ENCODE data around the gene MOB2. TPM values are rescaled to one million over a fixed set of nuclear protein-coding genes. Genes with fewer than 3 reads are reported as not detected.
"Not testable (repeated sequence)": the region's sequence is repeated elsewhere in the genome, so short reads cannot be mapped to it uniquely, and the experiment has no call there.

MOB2 gene
- total and polyA plus RNA-seq, 5 experiments from 2014 or later: 29.1 to 84.3 (median 47.9) TPM

- DNase-seq: peak; percentile 50 to 80 (median 73)
- Mint-ChIP-seq H3K36me3 (peaks cover 0 to 3% (median 0%) of the 10 kb centered on the region in 3 donors), H3K4me3 (peak overlapping the region in 5 of 10 donors; percentile 18 to 66 (median 49)), H3K27ac (peak overlapping the region in 4 of 10 donors; percentile 29 to 82 (median 51)), H3K9me3 (no peaks in the 10 kb centered on the region), H3K27me3 (no peaks in the 10 kb centered on the region), H3K4me1 (peaks cover 34 to 84% (median 74%) of the 10 kb centered on the region in 4 donors)
- POLR2A ChIA-PET: interaction anchor here (0.5 to 1.3 kb wide), 2 partner anchors 22 to 60 kb away, joined by 3 to 4 read pairs; no protein-coding TSS in a partner anchor
- peak; percentile 76 to 90 for ATAC-seq
Measured at GRCh38 chr11:1515082-1516060, 28.8 kb upstream of the MOB2 start.

DNA sequence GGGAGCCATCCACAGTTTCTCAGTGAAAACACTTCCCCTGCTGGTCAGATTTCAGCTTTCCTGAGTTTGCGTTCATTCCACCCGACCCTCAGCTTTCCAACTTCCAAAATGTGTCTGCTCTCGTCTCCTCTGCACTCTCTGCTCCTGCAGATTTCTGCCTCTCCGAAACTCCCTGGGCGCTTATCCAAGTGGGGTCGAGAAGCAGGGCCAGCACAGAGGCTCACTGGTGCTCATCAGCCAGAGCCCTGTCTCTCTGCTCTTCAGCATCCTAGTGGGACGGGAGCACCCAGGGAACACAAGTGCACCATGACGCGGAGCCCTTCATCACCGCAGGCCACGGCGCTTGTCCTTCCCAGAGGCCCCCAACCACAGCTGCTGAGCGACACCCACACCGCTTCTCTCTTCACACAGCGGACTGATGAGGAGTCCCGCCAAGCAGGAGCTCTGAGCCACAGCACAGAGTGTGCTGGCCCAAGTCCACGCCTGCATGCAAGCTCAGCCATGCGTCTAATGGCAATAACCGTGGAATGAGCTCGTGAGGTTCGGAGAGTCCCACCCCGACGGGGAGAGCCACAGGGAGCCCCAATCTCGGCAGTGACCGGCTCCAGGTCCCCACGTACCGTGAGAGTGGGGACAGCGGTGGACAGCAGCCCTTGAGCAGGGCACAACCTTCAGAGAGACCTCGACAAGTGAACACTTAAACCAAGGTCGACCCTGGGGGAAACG lies 27.9 kb upstream of the MOB2 start:
- ATAC-seq (no peak), DNase-seq (no peak)
- Mint-ChIP-seq H3K36me3 (peaks cover 0 to 3% (median 0%) of the 10 kb centered on the region in 3 donors), H3K27me3 (no peaks in the 10 kb centered on the region), H3K4me3 (peak overlapping the region in 3 of 10 donors; percentile 26 to 59 (median 51)), H3K9me3 (no peaks in the 10 kb centered on the region), H3K4me1 (peaks cover 34 to 84% (median 71%) of the 10 kb centered on the region in 4 donors), H3K27ac (peak overlapping the region in 6 of 10 donors; percentile 9 to 88 (median 70))
- POLR2A ChIA-PET: interaction anchor here (0.9 to 1.3 kb wide), 2 partner anchors 9 to 61 kb away, joined by 3 read pairs; no protein-coding TSS in a partner anchor

GRCh38 chr11:1513326-1514296 lies 27.0 kb upstream of the MOB2 start:
- Mint-ChIP-seq H3K36me3 (peaks cover 0 to 3% (median 0%) of the 10 kb centered on the region in 3 donors), H3K9me3 (no peaks in the 10 kb centered on the region), H3K27me3 (no peaks in the 10 kb centered on the region), H3K4me3 (peak overlapping the region in 1 of 10 donors; percentile 59), H3K27ac (peak overlapping the region in 7 of 10 donors; percentile 62 to 82 (median 74)), H3K4me1 (peaks cover 38 to 84% (median 71%) of the 10 kb centered on the region in 4 donors)
- ATAC-seq: peak in 1 of 2 donors; percentile 61
- DNase-seq: no peak
- POLR2A ChIA-PET: interaction anchor here (0.6 to 0.9 kb wide), 2 partner anchors 9 to 23 kb away, joined by 3 read pairs; no protein-coding TSS in a partner anchor

GRCh38 chr11:1512531-1513258 lies 26.1 kb upstream of the MOB2 start:
- H3K36me3 Mint-ChIP-seq, ATAC-seq, H3K4me3 Mint-ChIP-seq, H3K9me3 Mint-ChIP-seq, POLR2A ChIA-PET, H3K27me3 Mint-ChIP-seq: not testable (repeated sequence)
- Mint-ChIP-seq H3K4me1 (peaks cover 35 to 85% (median 72%) of the 10 kb centered on the region in 4 donors), H3K27ac (peak overlapping the region in 4 of 10 donors; percentile 47 to 82 (median 74))
- DNase-seq: peak in 1 of 10 donors; percentile 15

- H3K9me3 Mint-ChIP-seq: no peaks in the 10 kb centered on the region
- peaks cover 32 to 81% (median 71%) of the 10 kb centered on the region in 4 donors for H3K4me1 Mint-ChIP-seq
- peak overlapping the region in 1 of 10 donors; percentile 62 for H3K4me3 Mint-ChIP-seq
- DNase-seq (no peak), ATAC-seq (no peak)
- H3K27ac Mint-ChIP-seq: peak overlapping the region in 1 of 10 donors; percentile 69
- peaks cover 0 to 3% (median 0%) of the 10 kb centered on the region in 3 donors for H3K36me3 Mint-ChIP-seq
- POLR2A ChIA-PET: no interaction called here
- no peaks in the 10 kb centered on the region for H3K27me3 Mint-ChIP-seq
Measured at GRCh38 chr11:1511937-1512496, 25.4 kb upstream of the MOB2 start.

DNA sequence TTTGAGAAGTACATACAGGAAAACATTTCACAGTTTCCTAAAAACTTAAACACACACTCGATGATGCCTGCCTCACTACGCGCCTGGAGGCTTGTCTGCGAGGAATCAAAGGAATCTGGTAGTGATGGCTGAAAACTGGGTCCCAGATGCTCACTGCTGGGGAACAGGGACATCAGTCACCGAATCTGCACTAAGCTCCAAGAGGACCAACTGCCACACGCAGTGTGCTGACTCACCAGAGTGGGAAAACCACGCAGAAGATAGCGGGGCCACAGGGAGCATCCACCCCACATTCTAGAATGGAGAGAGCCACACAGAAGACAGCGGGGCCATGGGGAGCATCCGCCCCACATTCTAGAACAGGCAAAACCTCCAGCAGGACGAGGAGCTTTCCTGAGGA lies 24.3 kb upstream of the MOB2 start:
- ATAC-seq: no peak
- Mint-ChIP-seq H3K4me3 (no peak overlapping the region), H3K36me3 (peaks cover 0 to 3% (median 0%) of the 10 kb centered on the region in 3 donors), H3K4me1 (peaks cover 25 to 79% (median 70%) of the 10 kb centered on the region in 4 donors), H3K27me3 (no peaks in the 10 kb centered on the region), H3K27ac (peak overlapping the region in 2 of 10 donors; percentile 34 to 52), H3K9me3 (no peaks in the 10 kb centered on the region)
- no peak for DNase-seq
- POLR2A ChIA-PET: no interaction called here

- POLR2A ChIA-PET, DNase-seq, ATAC-seq: not testable (repeated sequence)
Measured at GRCh38 chr11:1510351-1510750, 23.8 kb upstream of the MOB2 start.

GRCh38 chr11:1509626-1510255 lies 23.2 kb upstream of the MOB2 start:
- Mint-ChIP-seq H3K27ac (peak overlapping the region in 3 of 10 donors; percentile 53 to 76 (median 75)), H3K27me3 (no peaks in the 10 kb centered on the region), H3K9me3 (no peaks in the 10 kb centered on the region), H3K4me1 (peaks cover 25 to 75% (median 61%) of the 10 kb centered on the region in 4 donors), H3K4me3 (peak overlapping the region in 1 of 10 donors; percentile 23), H3K36me3 (peaks cover 0 to 3% (median 0%) of the 10 kb centered on the region in 3 donors)
- no peak for DNase-seq
- ATAC-seq: no peak
- POLR2A ChIA-PET: no interaction called here

More at GRCh38 chr11:1510351-1510750, 23.8 kb upstream of the MOB2 start:
- H3K36me3 Mint-ChIP-seq, H3K27ac Mint-ChIP-seq, H3K9me3 Mint-ChIP-seq, H3K4me3 Mint-ChIP-seq, H3K27me3 Mint-ChIP-seq: not testable (repeated sequence)
- peaks cover 25 to 75% (median 65%) of the 10 kb centered on the region in 4 donors for H3K4me1 Mint-ChIP-seq

DNA sequence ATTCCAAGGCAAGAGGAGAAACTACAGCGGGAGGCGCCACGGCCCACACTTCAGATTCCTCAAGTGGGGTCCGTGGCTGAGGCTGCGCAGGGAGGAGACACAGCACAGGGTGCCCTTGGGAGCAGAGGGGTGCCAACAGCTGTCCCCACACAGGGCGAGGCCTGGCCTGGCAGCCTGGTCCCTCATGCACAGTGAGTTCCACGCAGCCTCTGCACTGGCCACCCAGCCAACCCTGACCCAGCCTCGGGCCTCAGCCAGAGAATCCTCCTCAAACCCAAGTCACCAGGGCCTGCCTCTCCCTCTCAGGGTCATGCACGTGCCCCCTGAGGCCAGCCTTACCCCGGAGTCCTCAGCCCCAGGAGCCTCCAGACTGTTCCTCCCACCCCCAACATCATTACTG lies 22.4 kb upstream of the MOB2 start:
- Mint-ChIP-seq H3K9me3 (no peaks in the 10 kb centered on the region), H3K36me3 (no peaks in the 10 kb centered on the region), H3K4me1 (peaks cover 21 to 71% (median 56%) of the 10 kb centered on the region in 4 donors), H3K4me3 (peak overlapping the region in 2 of 10 donors; percentile 5 to 23), H3K27me3 (no peaks in the 10 kb centered on the region), H3K27ac (peak overlapping the region in 4 of 10 donors; percentile 53 to 76 (median 70))
- no peak for ATAC-seq
- POLR2A ChIA-PET: no interaction called here
- no peak for DNase-seq

- Mint-ChIP-seq H3K9me3 (no peaks in the 10 kb centered on the region), H3K27me3 (no peaks in the 10 kb centered on the region), H3K36me3 (no peaks in the 10 kb centered on the region), H3K4me3 (no peak overlapping the region), H3K27ac (peak overlapping the region in 3 of 10 donors; percentile 66 to 76 (median 75)), H3K4me1 (peaks cover 18 to 69% (median 55%) of the 10 kb centered on the region in 4 donors)
- DNase-seq (no peak), ATAC-seq (no peak)
- POLR2A ChIA-PET: no interaction called here
Measured at GRCh38 chr11:1508491-1508891, 21.9 kb upstream of the MOB2 start.

Data from naive thymus-derived CD8-positive, alpha-beta T cell (primary cell).